ENCODE measurements around the gene TRIM2.

TRIM2 gene

GRCh38 chr4:153364061-153364460 is 159.8 kb downstream of the TRIM2 start:
- Histone ChIP-seq H3K4me3 (ENCODE audit: insufficient read depth, low read depth, low read length) (no peak overlapping the region), H3K36me3 (ENCODE audit: control insufficient read depth, insufficient read depth, low read length) (no peaks in the 10 kb centered on the region), H3K9me3 (ENCODE audit: control insufficient read depth, low read length) (no peaks in the 10 kb centered on the region), H3K27me3 (ENCODE audit: control insufficient read depth, insufficient read depth, low read length, poor library complexity, severe bottlenecking) (no peaks in the 10 kb centered on the region), H3K27ac (ENCODE audit: insufficient read depth, low read depth, low read length, poor library complexity, severe bottlenecking) (no peak overlapping the region), H3K4me1 (ENCODE audit: control insufficient read depth, insufficient read depth, low read length) (no peaks in the 10 kb centered on the region)
- 92 to 97% methylated on average over 4 of the region's 4 CpGs for WGBS, 2 experiments

- no peaks in the 10 kb centered on the region for H3K4me1 ChIP-seq (ENCODE audit: control insufficient read depth, insufficient read depth, low read length)
- WGBS, 2 experiments: 87 to 95% methylated on average over 2 of the region's 2 CpGs
- H3K27ac ChIP-seq (ENCODE audit: insufficient read depth, low read depth, low read length, poor library complexity, severe bottlenecking): no peak overlapping the region
- no peaks in the 10 kb centered on the region for H3K27me3 ChIP-seq (ENCODE audit: control insufficient read depth, insufficient read depth, low read length, poor library complexity, severe bottlenecking)
- H3K36me3 ChIP-seq (ENCODE audit: control insufficient read depth, insufficient read depth, low read length): peaks cover 5% of the 10 kb centered on the region
- H3K9me3 ChIP-seq (ENCODE audit: control insufficient read depth, low read length): no peaks in the 10 kb centered on the region
- H3K4me3 ChIP-seq (ENCODE audit: insufficient read depth, low read depth, low read length): no peak overlapping the region
Observed at GRCh38 chr4:153365003-153365402, 160.8 kb downstream of the TRIM2 start.

DNA sequence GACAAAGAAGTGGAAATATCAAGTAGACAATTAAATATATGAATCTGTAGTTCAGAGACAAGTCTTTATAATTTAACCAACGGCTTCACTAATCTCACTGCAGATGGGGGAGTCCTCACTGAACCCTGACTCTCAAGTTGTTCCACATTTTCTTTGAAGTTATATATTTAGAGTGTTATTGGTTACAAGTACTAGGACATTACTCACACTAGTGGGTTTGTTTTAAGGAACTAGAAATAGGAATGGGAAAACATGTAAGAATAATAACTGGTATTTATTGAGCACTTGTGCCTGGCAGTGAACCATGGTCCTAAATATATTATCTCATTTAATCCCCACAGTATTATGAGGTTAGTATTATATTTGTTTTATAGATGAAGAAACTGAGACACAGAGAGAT is 162.2 kb downstream of the TRIM2 start:
- H3K4me1 ChIP-seq (ENCODE audit: control insufficient read depth, insufficient read depth, low read length): no peaks in the 10 kb centered on the region
- H3K27ac ChIP-seq (ENCODE audit: insufficient read depth, low read depth, low read length, poor library complexity, severe bottlenecking): no peak overlapping the region
- H3K9me3 ChIP-seq (ENCODE audit: control insufficient read depth, low read length): no peaks in the 10 kb centered on the region
- H3K4me3 ChIP-seq (ENCODE audit: insufficient read depth, low read depth, low read length): no peak overlapping the region
- 83% methylated on average over 1 of the region's 1 CpG; no CpG with 5 or more reads in 1 of the 2 experiments for WGBS, 2 experiments
- no peaks in the 10 kb centered on the region for H3K27me3 ChIP-seq (ENCODE audit: control insufficient read depth, insufficient read depth, low read length, poor library complexity, severe bottlenecking)
- peaks cover 7% of the 10 kb centered on the region for H3K36me3 ChIP-seq (ENCODE audit: control insufficient read depth, insufficient read depth, low read length)

DNA sequence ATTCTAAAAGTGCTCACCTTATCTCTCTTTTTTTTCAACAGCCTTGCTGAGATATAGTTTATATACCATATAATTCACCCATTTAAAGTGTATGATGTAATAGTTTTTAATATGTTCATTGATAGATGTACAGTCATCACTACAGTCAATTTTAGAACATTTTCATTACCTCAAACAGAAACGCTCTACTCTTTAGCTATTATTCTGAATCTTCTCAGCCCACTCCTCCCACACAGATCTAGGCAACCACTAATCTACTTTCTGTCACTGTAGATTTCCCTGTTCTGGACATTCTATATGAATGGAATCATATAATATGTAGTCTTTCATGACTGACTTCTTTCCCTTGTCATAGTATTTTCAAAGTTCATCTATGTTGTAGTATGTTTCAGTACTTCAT is 162.8 kb downstream of the TRIM2 start:
- Histone ChIP-seq H3K4me1 (ENCODE audit: control insufficient read depth, insufficient read depth, low read length) (no peaks in the 10 kb centered on the region), H3K27ac (ENCODE audit: insufficient read depth, low read depth, low read length, poor library complexity, severe bottlenecking) (no peak overlapping the region), H3K4me3 (ENCODE audit: insufficient read depth, low read depth, low read length) (no peak overlapping the region), H3K27me3 (ENCODE audit: control insufficient read depth, insufficient read depth, low read length, poor library complexity, severe bottlenecking) (no peaks in the 10 kb centered on the region), H3K36me3 (ENCODE audit: control insufficient read depth, insufficient read depth, low read length) (peaks cover 7% of the 10 kb centered on the region), H3K9me3 (ENCODE audit: control insufficient read depth, low read length) (no peaks in the 10 kb centered on the region)
- WGBS, 2 experiments: 94 to 100% methylated on average over 1 of the region's 1 CpG

DNA sequence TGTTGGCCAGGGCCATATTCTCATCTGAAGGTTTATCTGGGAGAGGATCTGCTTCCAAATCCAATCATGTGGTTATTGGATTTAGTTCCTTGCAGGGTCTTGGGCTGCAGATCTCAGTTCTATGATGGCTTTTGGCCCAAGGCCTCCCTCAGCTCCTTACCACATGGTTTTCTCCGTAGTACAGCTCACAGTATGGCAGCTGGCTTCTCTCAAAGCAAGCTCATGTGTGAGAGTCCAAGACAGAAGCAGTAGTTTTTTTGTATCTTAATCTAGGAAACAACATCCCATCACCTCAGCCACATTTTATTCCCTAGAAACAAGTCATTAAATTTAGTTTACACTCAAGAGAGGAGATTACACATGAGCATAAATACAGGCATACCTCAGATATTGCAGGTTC is 164.8 kb downstream of the TRIM2 start:
- H3K4me1 ChIP-seq (ENCODE audit: control insufficient read depth, insufficient read depth, low read length): no peaks in the 10 kb centered on the region
- WGBS, 2 experiments: 90 to 91% methylated on average over 1 of the region's 1 CpG
- peaks cover 7% of the 10 kb centered on the region for H3K36me3 ChIP-seq (ENCODE audit: control insufficient read depth, insufficient read depth, low read length)

DNA sequence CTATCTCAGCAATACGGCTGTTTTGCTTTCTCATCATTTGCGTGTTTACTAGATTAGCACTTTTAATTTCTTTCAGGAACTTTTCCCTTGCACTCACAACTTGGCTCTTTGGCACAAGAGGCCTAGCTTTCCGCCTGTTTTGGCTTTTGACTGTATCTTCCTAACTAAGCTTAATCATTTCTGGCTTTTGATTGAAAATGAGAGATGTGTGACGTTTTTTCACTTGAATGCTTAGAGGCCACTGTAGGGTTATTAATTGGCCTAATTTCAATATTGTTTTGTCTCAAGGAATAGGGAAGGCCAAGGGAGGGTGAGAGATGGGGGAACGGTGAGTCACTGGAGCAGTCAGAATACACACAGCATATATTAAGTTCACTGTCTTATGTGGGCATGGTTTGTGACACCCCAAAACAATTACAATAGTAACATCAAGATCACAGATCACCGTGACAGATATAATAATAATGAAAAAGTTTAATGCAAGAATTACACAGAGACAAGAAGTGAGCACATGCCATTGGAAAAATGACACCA is 167.5 kb downstream of the TRIM2 start:
- Histone ChIP-seq H3K4me1 (ENCODE audit: control insufficient read depth, insufficient read depth, low read length) (no peaks in the 10 kb centered on the region), H3K27me3 (ENCODE audit: control insufficient read depth, insufficient read depth, low read length, poor library complexity, severe bottlenecking) (no peaks in the 10 kb centered on the region), H3K9me3 (ENCODE audit: control insufficient read depth, low read length) (no peaks in the 10 kb centered on the region), H3K36me3 (ENCODE audit: control insufficient read depth, insufficient read depth, low read length) (peaks cover 7% of the 10 kb centered on the region), H3K4me3 (ENCODE audit: insufficient read depth, low read depth, low read length) (no peak overlapping the region), H3K27ac (ENCODE audit: insufficient read depth, low read depth, low read length, poor library complexity, severe bottlenecking) (no peak overlapping the region)
- 94 to 96% methylated on average over 5 to 6 of the region's 6 CpGs for WGBS, 2 experiments

More for the DNA sequence above, 164.8 kb downstream of the TRIM2 start:
- Histone ChIP-seq H3K9me3 (ENCODE audit: control insufficient read depth, low read length) (no peaks in the 10 kb centered on the region), H3K27ac (ENCODE audit: insufficient read depth, low read depth, low read length, poor library complexity, severe bottlenecking) (no peak overlapping the region), H3K27me3 (ENCODE audit: control insufficient read depth, insufficient read depth, low read length, poor library complexity, severe bottlenecking) (no peaks in the 10 kb centered on the region), H3K4me3 (ENCODE audit: insufficient read depth, low read depth, low read length) (no peak overlapping the region)

DNA sequence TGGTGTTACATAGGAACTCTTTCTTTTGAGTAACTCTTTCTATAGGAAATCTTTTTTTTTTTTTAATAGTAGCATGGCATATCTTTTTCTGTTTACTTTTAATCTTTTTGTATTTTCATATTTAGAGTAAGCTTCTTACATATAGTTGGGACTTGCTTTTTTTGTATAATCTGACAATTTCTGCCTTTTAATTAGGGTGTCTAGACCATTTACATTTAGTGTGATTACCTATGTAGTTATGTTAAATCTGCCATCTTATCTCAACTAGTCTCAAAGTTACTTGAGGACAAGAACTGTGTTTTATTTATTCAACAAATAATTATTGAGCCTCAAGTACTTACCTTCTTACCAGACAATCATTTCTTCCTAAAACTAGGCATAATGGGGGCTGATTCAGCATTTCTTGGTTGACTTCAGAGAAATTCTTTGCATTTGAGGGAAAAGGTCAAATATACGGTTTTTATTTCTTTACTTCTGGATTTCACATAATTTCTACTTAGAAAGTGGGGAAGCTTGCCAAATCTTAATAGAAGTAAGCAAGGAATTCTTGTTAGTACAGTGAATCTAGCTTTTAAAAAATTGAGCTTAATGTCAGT is 168.8 kb downstream of the TRIM2 start:
- Histone ChIP-seq H3K9me3 (ENCODE audit: control insufficient read depth, low read length) (no peaks in the 10 kb centered on the region), H3K27me3 (ENCODE audit: control insufficient read depth, insufficient read depth, low read length, poor library complexity, severe bottlenecking) (no peaks in the 10 kb centered on the region)

GRCh38 chr4:153374442-153374841 is 170.2 kb downstream of the TRIM2 start:
- no peaks in the 10 kb centered on the region for H3K27me3 ChIP-seq (ENCODE audit: control insufficient read depth, insufficient read depth, low read length, poor library complexity, severe bottlenecking)
- no peaks in the 10 kb centered on the region for H3K9me3 ChIP-seq (ENCODE audit: control insufficient read depth, low read length)
- no peak overlapping the region for H3K27ac ChIP-seq (ENCODE audit: insufficient read depth, low read depth, low read length, poor library complexity, severe bottlenecking)
- no peak overlapping the region for H3K4me3 ChIP-seq (ENCODE audit: insufficient read depth, low read depth, low read length)
- WGBS, 2 experiments: 97% methylated on average over 2 of the region's 2 CpGs
- no peaks in the 10 kb centered on the region for H3K4me1 ChIP-seq (ENCODE audit: control insufficient read depth, insufficient read depth, low read length)
- peaks cover 7% of the 10 kb centered on the region for H3K36me3 ChIP-seq (ENCODE audit: control insufficient read depth, insufficient read depth, low read length)

More for the DNA sequence above, 168.8 kb downstream of the TRIM2 start:
- Histone ChIP-seq H3K36me3 (ENCODE audit: control insufficient read depth, insufficient read depth, low read length) (peaks cover 7% of the 10 kb centered on the region), H3K4me1 (ENCODE audit: control insufficient read depth, insufficient read depth, low read length) (no peaks in the 10 kb centered on the region), H3K27ac (ENCODE audit: insufficient read depth, low read depth, low read length, poor library complexity, severe bottlenecking) (no peak overlapping the region), H3K4me3 (ENCODE audit: insufficient read depth, low read depth, low read length) (no peak overlapping the region)
- 92% methylated on average over 1 of the region's 1 CpG; no CpG with 5 or more reads in 1 of the 2 experiments for WGBS, 2 experiments

DNA sequence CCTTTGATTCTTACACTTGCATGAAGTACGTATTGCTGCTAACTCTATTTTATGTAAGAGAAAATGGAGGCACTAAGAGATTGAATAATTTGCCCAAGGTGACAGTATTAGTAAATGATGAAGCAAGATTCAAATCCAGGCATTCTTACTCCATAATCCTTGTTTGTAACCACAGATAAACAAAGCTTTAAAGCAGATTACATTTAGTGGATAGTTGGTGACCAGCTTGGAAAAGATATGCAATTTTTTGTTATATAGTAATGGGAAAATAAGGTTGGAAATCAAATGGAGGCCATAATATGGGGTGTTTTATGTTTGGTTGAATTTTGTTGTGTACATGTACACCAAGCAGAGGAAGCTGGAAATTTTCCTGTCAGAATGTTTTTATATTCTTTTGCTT is 171.1 kb downstream of the TRIM2 start:
- no peaks in the 10 kb centered on the region for H3K4me1 ChIP-seq (ENCODE audit: control insufficient read depth, insufficient read depth, low read length)
- no peak overlapping the region for H3K4me3 ChIP-seq (ENCODE audit: insufficient read depth, low read depth, low read length)
- H3K9me3 ChIP-seq (ENCODE audit: control insufficient read depth, low read length): no peaks in the 10 kb centered on the region
- no peaks in the 10 kb centered on the region for H3K27me3 ChIP-seq (ENCODE audit: control insufficient read depth, insufficient read depth, low read length, poor library complexity, severe bottlenecking)
- 89 to 100% methylated on average over 1 of the region's 1 CpG for WGBS, 2 experiments
- H3K36me3 ChIP-seq (ENCODE audit: control insufficient read depth, insufficient read depth, low read length): no peaks in the 10 kb centered on the region
- H3K27ac ChIP-seq (ENCODE audit: insufficient read depth, low read depth, low read length, poor library complexity, severe bottlenecking): no peak overlapping the region

- 92 to 94% methylated on average over 4 of the region's 4 CpGs for WGBS, 2 experiments
- Histone ChIP-seq H3K27me3 (ENCODE audit: control insufficient read depth, insufficient read depth, low read length, poor library complexity, severe bottlenecking) (no peaks in the 10 kb centered on the region), H3K4me1 (ENCODE audit: control insufficient read depth, insufficient read depth, low read length) (no peaks in the 10 kb centered on the region), H3K27ac (ENCODE audit: insufficient read depth, low read depth, low read length, poor library complexity, severe bottlenecking) (no peak overlapping the region), H3K4me3 (ENCODE audit: insufficient read depth, low read depth, low read length) (no peak overlapping the region), H3K9me3 (ENCODE audit: control insufficient read depth, low read length) (no peaks in the 10 kb centered on the region), H3K36me3 (ENCODE audit: control insufficient read depth, insufficient read depth, low read length) (no peaks in the 10 kb centered on the region)
Observed at GRCh38 chr4:153383131-153383530, 178.9 kb downstream of the TRIM2 start.
